ENCODE measurements around the gene C1orf21.

Gene C1orf21

GRCh38 chr1:184630679-184631060 is 243.8 kb downstream of the C1orf21 start:
- DNase-seq (ENCODE audit: low read depth), result no peak

GRCh38 chr1:184632415-184633175 is 245.8 kb downstream of the C1orf21 start:
- DNase-seq (ENCODE audit: low read depth), result no peak

- DNase-seq (ENCODE audit: low read depth), result no peak
Observed at GRCh38 chr1:184633785-184634184, 247.0 kb downstream of the C1orf21 start.

GRCh38 chr1:184634296-184634695 is 247.5 kb downstream of the C1orf21 start:
- no peak for DNase-seq (ENCODE audit: low read depth)

GRCh38 chr1:184635347-184635979 is 248.6 kb downstream of the C1orf21 start:
- no peak for DNase-seq (ENCODE audit: low read depth)

GRCh38 chr1:184635980-184636431 is 249.2 kb downstream of the C1orf21 start:
- no peak for DNase-seq (ENCODE audit: low read depth)

- DNase-seq (ENCODE audit: low read depth), result no peak
Observed at GRCh38 chr1:184637664-184638240, 250.9 kb downstream of the C1orf21 start.

GRCh38 chr1:184639205-184639604 is 252.4 kb downstream of the C1orf21 start:
- no peak for DNase-seq (ENCODE audit: low read depth)

- DNase-seq (ENCODE audit: low read depth), result no peak
Observed at GRCh38 chr1:184640505-184640904, 253.7 kb downstream of the C1orf21 start.

- DNase-seq (ENCODE audit: low read depth), result no peak
Observed at GRCh38 chr1:184641894-184642293, 255.1 kb downstream of the C1orf21 start.

- DNase-seq (ENCODE audit: low read depth), result no peak
Observed at GRCh38 chr1:184643661-184644060, 256.8 kb downstream of the C1orf21 start.

GRCh38 chr1:184644771-184645170 is 257.9 kb downstream of the C1orf21 start:
- DNase-seq (ENCODE audit: low read depth), result no peak

GRCh38 chr1:184646178-184646701 is 259.4 kb downstream of the C1orf21 start:
- no peak for DNase-seq (ENCODE audit: low read depth)

GRCh38 chr1:184646824-184647223 is 260.0 kb downstream of the C1orf21 start:
- no peak for DNase-seq (ENCODE audit: low read depth)

GRCh38 chr1:184647471-184647870 is 260.6 kb downstream of the C1orf21 start:
- no peak for DNase-seq (ENCODE audit: low read depth)

- DNase-seq (ENCODE audit: low read depth), result no peak
Observed at GRCh38 chr1:184648160-184648855, 261.5 kb downstream of the C1orf21 start.

- DNase-seq (ENCODE audit: low read depth), result no peak
Observed at GRCh38 chr1:184648856-184649201, 262.0 kb downstream of the C1orf21 start.

GRCh38 chr1:184649451-184649888 is 262.6 kb downstream of the C1orf21 start:
- DNase-seq (ENCODE audit: low read depth), result no peak

- DNase-seq (ENCODE audit: low read depth), result no peak
Observed at GRCh38 chr1:184650177-184650866, 263.5 kb downstream of the C1orf21 start.

GRCh38 chr1:184655185-184655584 is 268.4 kb downstream of the C1orf21 start:
- DNase-seq (ENCODE audit: low read depth), result no peak

- no peak for DNase-seq (ENCODE audit: low read depth)
Observed at GRCh38 chr1:184656221-184656620, 269.4 kb downstream of the C1orf21 start.

GRCh38 chr1:184658055-184658454 is 271.2 kb downstream of the C1orf21 start:
- DNase-seq (ENCODE audit: low read depth), result no peak

Measured in activated T-helper 9 cell treated with anti-CD3 and anti-CD28 coated beads, Interleukin-2, amount 50 U/mL, for 16 hours (primary cell).